Chondrocyte (in vitro differentiated cells): ENCODE data around the gene ST8SIA6. TPM values are rescaled to one million over a fixed set of nuclear protein-coding genes. Genes with fewer than 3 reads are reported as not detected.

ENCODE experiments used
- DNase-seq: peaks from one replicate; pipeline ENCODE4 v3.0.0; 2021; ENCODE audit warnings: mixed read lengths, low spot score
- H3K27ac Mint-ChIP-seq: one replicate; pipeline ENCODE4 v1.8.0; 2021; ENCODE audit warnings: mild to moderate bottlenecking, moderate library complexity, mixed read lengths; ENCODE audit not compliant: unreplicated experiment
- H3K27me3 Mint-ChIP-seq: 2 replicates; pipeline ENCODE4 v1.8.0; 2021; ENCODE audit warnings: low read depth, mixed read lengths
- H3K36me3 Mint-ChIP-seq: 2 replicates; pipeline ENCODE4 v1.8.0; 2021; ENCODE audit warnings: low read depth, mixed read lengths
- H3K4me1 Mint-ChIP-seq: 2 replicates; pipeline ENCODE4 v1.8.0; 2021; ENCODE audit warnings: low read depth, mild to moderate bottlenecking, mixed read lengths
- H3K4me3 Mint-ChIP-seq: one replicate; pipeline ENCODE4 v1.8.0; 2021; ENCODE audit warnings: mild to moderate bottlenecking, moderate library complexity, mixed read lengths; ENCODE audit not compliant: unreplicated experiment
- H3K9me3 Mint-ChIP-seq: 2 replicates; pipeline ENCODE4 v1.8.0; 2021; ENCODE audit warnings: low read depth, mixed read lengths
- CTCF ChIP-seq: fragments of 200-600 bp; sonication (generic); IDR thresholded peaks from 2 replicates; pipeline ENCODE4 v1.5.0; 2021; ENCODE audit warnings: antibody characterized with exemption, mild to moderate bottlenecking, moderate library complexity
- total RNA-seq: library from RNA; stranded (reverse); gene quantifications from 3 replicates; pipeline ENCODE4 v1.2.1, GENCODE V29; 2021

The ST8SIA6 gene
- total RNA-seq, 1 donor from 2014 or later = not detected

DNA sequence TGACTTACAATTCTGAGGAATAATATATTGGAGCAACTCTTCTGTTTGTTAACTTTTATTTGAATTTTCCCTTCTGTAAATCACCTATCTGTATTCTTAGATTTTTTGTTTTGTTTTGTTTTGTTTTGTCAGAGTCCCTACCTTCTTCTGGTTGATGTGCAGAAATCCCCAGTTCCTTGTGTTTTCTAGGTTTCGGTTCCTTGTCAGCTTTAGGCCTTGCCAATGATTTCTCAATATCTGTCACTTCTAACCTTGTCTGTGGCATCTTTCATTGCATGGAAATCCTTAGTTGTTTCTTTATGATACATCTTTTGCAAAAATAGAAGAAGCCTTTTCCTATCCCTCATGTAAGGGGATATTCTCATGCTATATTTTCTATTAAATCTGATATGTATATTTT, 21.7 kb upstream of the ST8SIA6 start:
- no peak for TF ChIP-seq CTCF
- DNase-seq = no peak
- H3K27ac Mint-ChIP-seq = no peak overlapping the region
- H3K27me3 Mint-ChIP-seq = peaks cover 15% of the 10 kb centered on the region
- peaks cover 4% of the 10 kb centered on the region for H3K4me1 Mint-ChIP-seq
- H3K4me3 Mint-ChIP-seq = no peak overlapping the region
- H3K9me3 Mint-ChIP-seq = peaks cover 3% of the 10 kb centered on the region
- H3K36me3 Mint-ChIP-seq = no peaks in the 10 kb centered on the region

GRCh38 chr10:17475661-17476060, 21.3 kb upstream of the ST8SIA6 start:
- no peak for DNase-seq
- Mint-ChIP-seq H3K36me3 (no peaks in the 10 kb centered on the region), H3K4me1 (peaks cover 4% of the 10 kb centered on the region), H3K9me3 (peaks cover 3% of the 10 kb centered on the region), H3K27ac (no peak overlapping the region), H3K4me3 (no peak overlapping the region), H3K27me3 (peaks cover 15% of the 10 kb centered on the region)
- TF ChIP-seq CTCF = no peak

DNA sequence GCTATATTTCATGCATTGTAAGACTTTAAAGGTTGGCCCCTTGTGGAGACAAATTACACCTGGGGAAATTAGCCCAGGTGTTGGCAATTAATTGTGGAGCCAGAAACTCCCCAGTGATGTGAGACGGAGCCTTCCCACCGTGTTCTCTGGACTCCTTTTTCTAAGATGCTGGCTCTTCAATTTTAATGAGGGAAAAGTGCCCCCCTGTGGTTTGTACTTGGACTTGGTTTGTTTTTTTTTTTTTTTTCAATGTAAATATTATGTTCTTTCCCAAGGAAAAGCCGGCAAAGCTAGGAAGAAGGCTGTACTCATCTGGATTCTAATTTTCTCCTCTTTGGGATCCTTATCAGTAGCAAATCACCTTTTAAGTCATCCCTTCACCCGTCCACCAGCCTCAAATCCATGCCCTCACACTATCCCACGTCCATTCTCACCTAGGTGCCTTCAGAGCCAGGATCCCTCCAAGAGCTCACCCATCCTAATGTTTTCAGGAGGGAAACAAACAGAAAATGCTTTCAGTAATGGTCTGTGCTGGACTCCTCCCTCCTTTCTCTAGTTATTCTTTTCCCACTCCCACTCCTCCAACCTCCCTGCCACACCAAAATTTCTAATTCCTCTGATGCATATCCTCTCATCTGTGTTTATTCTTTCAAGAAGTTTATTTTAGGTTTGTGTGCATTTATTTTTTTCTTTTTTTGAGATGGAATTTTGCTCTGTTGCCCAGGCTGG, 20.4 kb upstream of the ST8SIA6 start:
- H3K27me3 Mint-ChIP-seq = peaks cover 18% of the 10 kb centered on the region
- DNase-seq = no peak
- H3K4me1 Mint-ChIP-seq = peaks cover 4% of the 10 kb centered on the region
- peaks cover 7% of the 10 kb centered on the region for H3K9me3 Mint-ChIP-seq
- no peak overlapping the region for H3K27ac Mint-ChIP-seq
- peak; percentile 55 for TF ChIP-seq CTCF
- H3K4me3 Mint-ChIP-seq = no peak overlapping the region
- H3K36me3 Mint-ChIP-seq = no peaks in the 10 kb centered on the region

DNA sequence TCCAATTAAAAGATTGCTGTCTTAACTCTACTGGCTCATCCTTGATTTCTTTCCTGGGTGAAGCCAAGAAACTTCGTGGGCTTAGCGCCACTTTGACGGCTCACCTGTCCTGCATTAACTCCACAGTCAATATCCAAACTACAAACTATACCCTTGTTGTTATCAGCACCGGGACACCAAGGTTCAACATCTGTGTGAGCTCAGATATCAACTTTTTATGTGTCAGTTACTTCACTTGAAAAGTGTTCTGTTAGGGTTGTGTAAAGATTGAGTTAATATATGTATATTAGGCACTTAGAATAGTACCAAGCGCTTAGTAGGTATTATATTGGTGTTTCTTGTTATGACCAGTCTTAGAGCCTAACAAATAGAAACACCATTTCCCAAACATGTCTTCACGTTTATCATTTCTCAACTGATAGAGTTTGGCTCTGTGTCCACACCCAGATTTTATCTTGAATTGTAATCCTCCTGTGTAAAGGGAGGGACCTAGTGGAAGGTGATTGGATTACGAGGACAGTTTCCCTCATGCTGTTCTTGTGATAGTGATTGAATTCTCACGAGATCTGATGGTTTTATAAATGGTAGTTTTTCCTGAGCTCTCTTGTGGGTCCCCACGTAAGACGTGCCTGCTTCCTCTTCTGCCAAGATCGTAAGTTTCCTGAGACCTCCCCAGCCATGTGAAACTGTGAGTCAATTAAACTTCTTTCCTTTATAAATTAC, 19.0 kb upstream of the ST8SIA6 start:
- H3K9me3 Mint-ChIP-seq = peaks cover 7% of the 10 kb centered on the region
- H3K4me1 Mint-ChIP-seq = peaks cover 7% of the 10 kb centered on the region
- H3K36me3 Mint-ChIP-seq = no peaks in the 10 kb centered on the region
- H3K4me3 Mint-ChIP-seq = no peak overlapping the region
- no peak for DNase-seq
- TF ChIP-seq CTCF = no peak
- peaks cover 18% of the 10 kb centered on the region for H3K27me3 Mint-ChIP-seq
- no peak overlapping the region for H3K27ac Mint-ChIP-seq

GRCh38 chr10:17472481-17473227, 18.3 kb upstream of the ST8SIA6 start:
- Mint-ChIP-seq H3K4me3 (no peak overlapping the region), H3K27me3 (peaks cover 22% of the 10 kb centered on the region), H3K4me1 (peaks cover 7% of the 10 kb centered on the region), H3K9me3 (peaks cover 7% of the 10 kb centered on the region), H3K36me3 (no peaks in the 10 kb centered on the region), H3K27ac (no peak overlapping the region)
- no peak for TF ChIP-seq CTCF
- no peak for DNase-seq
